Hepatocyte (in vitro differentiated cells): ENCODE data around the gene TMCC1. TPM values are rescaled to one million over a fixed set of nuclear protein-coding genes. Genes with fewer than 3 reads are reported as not detected.
"Not testable (repeated sequence)": the region's sequence is repeated elsewhere in the genome, so short reads cannot be mapped to it uniquely, and the experiment has no call there.

ENCODE experiments used
- DNase-seq: peaks from one replicate; pipeline ENCODE4 v3.0.0-alpha.2; 2016; ENCODE audit warnings: low spot score
- H2AFZ ChIP-seq: fragments of 200-600 bp; sonication (generic); 2 replicates; pipeline ENCODE4 v1.6.0; 2016; ENCODE audit warnings: antibody characterized with exemption, mild to moderate bottlenecking
- H3K27ac ChIP-seq: fragments of 200-600 bp; sonication (generic); 2 replicates; pipeline ENCODE4 v1.5.1; 2016; ENCODE audit warnings: mild to moderate bottlenecking
- H3K27me3 ChIP-seq: fragments of 200-600 bp; sonication (generic); 2 replicates; pipeline ENCODE4 v1.6.1; 2016
- H3K36me3 ChIP-seq: fragments of 200-600 bp; sonication (generic); replicated peaks from 2 replicates; pipeline ENCODE4 v1.5.1; 2016; ENCODE audit warnings: low read depth; ENCODE audit not compliant: insufficient read depth
- H3K4me1 ChIP-seq: fragments of 200-600 bp; sonication (generic); 2 replicates; pipeline ENCODE4 v1.5.1; 2016; ENCODE audit warnings: mild to moderate bottlenecking, moderate library complexity; ENCODE audit not compliant: insufficient read depth
- H3K4me2 ChIP-seq: fragments of 200-600 bp; sonication (generic); 2 replicates; pipeline ENCODE4 v1.6.0; 2016
- H3K4me3 ChIP-seq: fragments of 200-600 bp; sonication (generic); 2 replicates; pipeline ENCODE4 v1.5.1; 2016; ENCODE audit warnings: mild to moderate bottlenecking
- H3K79me2 ChIP-seq: fragments of 200-600 bp; sonication (generic); 2 replicates; pipeline ENCODE4 v1.6.0; 2017; ENCODE audit warnings: mild to moderate bottlenecking
- H3K9me2 ChIP-seq: fragments of 200-600 bp; sonication (generic); replicated peaks from 2 replicates; pipeline ENCODE4 v1.6.0; 2017; ENCODE audit warnings: mild to moderate bottlenecking; ENCODE audit not compliant: insufficient read depth
- H3K9me3 ChIP-seq: fragments of 200-600 bp; sonication (generic); 2 replicates; pipeline ENCODE4 v1.5.1; 2016; ENCODE audit warnings: low read depth, mild to moderate bottlenecking
- H4K20me1 ChIP-seq: fragments of 200-600 bp; sonication (generic); 2 replicates; pipeline ENCODE4 v1.6.0; 2016; ENCODE audit warnings: mild to moderate bottlenecking; ENCODE audit not compliant: insufficient read depth, poor library complexity, severe bottlenecking
- EZH2 ChIP-seq: fragments of 200-600 bp; sonication (generic); IDR thresholded peaks from 2 replicates; pipeline ENCODE4 v1.6.1; 2016; ENCODE audit warnings: antibody characterized with exemption, mild to moderate bottlenecking, borderline replicate concordance
- EZH2phosphoT487 ChIP-seq: fragments of 200-600 bp; sonication (generic); IDR thresholded peaks from one replicate; pipeline ENCODE4 v1.6.1; 2018; ENCODE audit warnings: antibody characterized with exemption, mild to moderate bottlenecking, low read depth, moderate library complexity; ENCODE audit not compliant: unreplicated experiment, severe bottlenecking
- WGBS: methylation state at CpG from one replicate; pipeline ENCODE4 v1.1.6; 2016; ENCODE audit warnings: low lambda C conversion rate; ENCODE audit errors: missing lambda C conversion rate; 5-methylcytosine and 5-hydroxymethylcytosine counted together
- polyA plus RNA-seq: library from polyadenylated mRNA; unstranded; fragments of >200 nt; fragmentation: Nextera tagmentation; extraction: Ambion mirVana; gene quantifications from 2 replicates; pipeline ENCODE4 v1.2.1, GENCODE V29; 2016
- total RNA-seq: library from RNA; depleted of rRNA; stranded (reverse); fragments of >200 nt; gene quantifications from 2 replicates; pipeline ENCODE4 v1.2.3, GENCODE V29; 2014
- TF ChIP-seq, protein P1 (sequence below): fragments of 200-600 bp; sonication (generic); IDR thresholded peaks from 2 replicates; pipeline ENCODE4 v1.5.1; 2016; ENCODE audit warnings: antibody characterized with exemption, mild to moderate bottlenecking; ENCODE audit not compliant: poor library complexity

Gene TMCC1
- total and polyA plus RNA-seq, 2 experiments from 2014 or later: 7.0 to 17.3 TPM

- Histone ChIP-seq H3K4me3 (no peak overlapping the region), H3K27me3 (no peaks in the 10 kb centered on the region), H3K9me3 (no peaks in the 10 kb centered on the region), H3K36me3 (no peaks in the 10 kb centered on the region), H3K4me2 (no peak overlapping the region), H4K20me1 (no peaks in the 10 kb centered on the region), H3K9me2 (no peaks in the 10 kb centered on the region), H3K4me1 (no peaks in the 10 kb centered on the region), H3K79me2 (peaks cover 28% of the 10 kb centered on the region), H3K27ac (no peak overlapping the region), H2AFZ (no peak overlapping the region)
- WGBS: 93% methylated on average over 1 of the region's 1 CpG
- DNase-seq: no peak
- no peak for TF ChIP-seq EZH2
- no peak for TF ChIP-seq EZH2phosphoT487
- TF ChIP-seq, protein P1, sequence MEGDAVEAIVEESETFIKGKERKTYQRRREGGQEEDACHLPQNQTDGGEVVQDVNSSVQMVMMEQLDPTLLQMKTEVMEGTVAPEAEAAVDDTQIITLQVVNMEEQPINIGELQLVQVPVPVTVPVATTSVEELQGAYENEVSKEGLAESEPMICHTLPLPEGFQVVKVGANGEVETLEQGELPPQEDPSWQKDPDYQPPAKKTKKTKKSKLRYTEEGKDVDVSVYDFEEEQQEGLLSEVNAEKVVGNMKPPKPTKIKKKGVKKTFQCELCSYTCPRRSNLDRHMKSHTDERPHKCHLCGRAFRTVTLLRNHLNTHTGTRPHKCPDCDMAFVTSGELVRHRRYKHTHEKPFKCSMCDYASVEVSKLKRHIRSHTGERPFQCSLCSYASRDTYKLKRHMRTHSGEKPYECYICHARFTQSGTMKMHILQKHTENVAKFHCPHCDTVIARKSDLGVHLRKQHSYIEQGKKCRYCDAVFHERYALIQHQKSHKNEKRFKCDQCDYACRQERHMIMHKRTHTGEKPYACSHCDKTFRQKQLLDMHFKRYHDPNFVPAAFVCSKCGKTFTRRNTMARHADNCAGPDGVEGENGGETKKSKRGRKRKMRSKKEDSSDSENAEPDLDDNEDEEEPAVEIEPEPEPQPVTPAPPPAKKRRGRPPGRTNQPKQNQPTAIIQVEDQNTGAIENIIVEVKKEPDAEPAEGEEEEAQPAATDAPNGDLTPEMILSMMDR: no peak
These were observed 136.6 kb downstream of the TMCC1 start for GRCh38 chr3:129756871-129757270.

- peaks cover 57% of the 10 kb centered on the region for H3K79me2 ChIP-seq
- not testable (repeated sequence) for H3K27me3 ChIP-seq, DNase-seq, H3K36me3 ChIP-seq, H3K9me2 ChIP-seq, H3K4me1 ChIP-seq, H4K20me1 ChIP-seq, H3K27ac ChIP-seq, H3K4me2 ChIP-seq, H2AFZ ChIP-seq, H3K4me3 ChIP-seq, H3K9me3 ChIP-seq
- 94% methylated on average over 2 of the region's 2 CpGs for WGBS
These were observed 142.4 kb downstream of the TMCC1 start for GRCh38 chr3:129751105-129751504.

GRCh38 chr3:129749692-129750091, 143.8 kb downstream of the TMCC1 start:
- Histone ChIP-seq H3K4me1 (no peaks in the 10 kb centered on the region), H4K20me1 (no peaks in the 10 kb centered on the region), H3K36me3 (no peaks in the 10 kb centered on the region), H3K79me2 (peaks cover 56% of the 10 kb centered on the region), H3K9me2 (no peaks in the 10 kb centered on the region), H3K4me2 (no peak overlapping the region), H2AFZ (no peak overlapping the region), H3K4me3 (no peak overlapping the region), H3K27ac (no peak overlapping the region), H3K9me3 (no peaks in the 10 kb centered on the region), H3K27me3 (no peaks in the 10 kb centered on the region)
- no peak for DNase-seq
- TF ChIP-seq, protein P1: no peak
- TF ChIP-seq EZH2 (no peak), EZH2phosphoT487 (no peak)

- TF ChIP-seq, protein P1: no peak
- TF ChIP-seq EZH2phosphoT487: no peak
- no peak for TF ChIP-seq EZH2
- Histone ChIP-seq H3K27ac (no peak overlapping the region), H3K27me3 (no peaks in the 10 kb centered on the region), H3K9me3 (no peaks in the 10 kb centered on the region), H3K4me2 (no peak overlapping the region), H3K9me2 (no peaks in the 10 kb centered on the region), H2AFZ (no peak overlapping the region), H4K20me1 (no peaks in the 10 kb centered on the region), H3K4me3 (no peak overlapping the region), H3K36me3 (no peaks in the 10 kb centered on the region), H3K4me1 (no peaks in the 10 kb centered on the region), H3K79me2 (peaks cover 55% of the 10 kb centered on the region)
- WGBS: 96% methylated on average over 3 of the region's 3 CpGs
- no peak for DNase-seq
These were observed 145.5 kb downstream of the TMCC1 start for GRCh38 chr3:129747992-129748391.
